Activated CD4-positive, alpha-beta T cell treated with anti-CD3 and anti-CD28 coated beads, Interleukin-2, amount 50 U/mL, for 48 hours (primary cell): ENCODE results near the gene KCNJ10.

Experiments
- DNase-seq, 2 experiments: peaks; one replicate each; pipeline ENCODE4 v3.0.0-alpha.2; 2020

Gene KCNJ10

DNA sequence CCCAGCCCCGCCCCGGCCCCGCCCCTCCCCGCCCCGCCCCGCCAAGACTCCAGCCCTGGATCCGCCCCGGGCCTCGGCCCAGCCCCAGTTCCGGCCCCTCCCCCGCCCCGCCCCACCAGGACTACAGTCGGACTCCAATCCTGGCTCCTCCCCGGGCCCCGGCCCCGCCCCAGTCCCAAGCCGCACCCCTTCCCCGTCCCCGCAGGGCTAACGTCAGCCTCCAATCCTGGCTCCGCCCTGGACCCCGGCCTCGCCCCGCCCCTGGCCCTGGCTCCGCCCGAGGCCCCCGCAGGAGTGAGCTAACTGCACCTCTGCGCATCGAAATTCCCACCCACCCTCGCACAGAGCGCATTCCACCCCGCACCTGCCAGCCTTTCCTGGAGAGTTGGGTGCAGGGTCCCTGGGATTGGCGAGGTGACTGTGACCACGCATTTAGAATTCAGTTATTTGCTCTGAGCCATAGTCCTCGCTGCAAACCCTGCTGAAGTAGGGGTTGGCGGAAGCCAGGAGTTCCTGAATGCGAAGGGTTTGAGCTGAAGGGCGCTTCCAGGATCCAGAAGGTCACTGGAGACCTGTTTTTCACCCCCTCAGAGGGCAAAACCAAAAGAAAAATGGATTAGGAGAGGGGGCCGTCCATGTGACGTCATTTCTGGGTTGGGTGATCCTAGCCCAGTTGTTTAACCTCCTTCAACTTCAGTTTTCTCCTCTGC is 29.0 kb upstream of the KCNJ10 start:
- peak; percentile 99 to 100 for DNase-seq

DNA sequence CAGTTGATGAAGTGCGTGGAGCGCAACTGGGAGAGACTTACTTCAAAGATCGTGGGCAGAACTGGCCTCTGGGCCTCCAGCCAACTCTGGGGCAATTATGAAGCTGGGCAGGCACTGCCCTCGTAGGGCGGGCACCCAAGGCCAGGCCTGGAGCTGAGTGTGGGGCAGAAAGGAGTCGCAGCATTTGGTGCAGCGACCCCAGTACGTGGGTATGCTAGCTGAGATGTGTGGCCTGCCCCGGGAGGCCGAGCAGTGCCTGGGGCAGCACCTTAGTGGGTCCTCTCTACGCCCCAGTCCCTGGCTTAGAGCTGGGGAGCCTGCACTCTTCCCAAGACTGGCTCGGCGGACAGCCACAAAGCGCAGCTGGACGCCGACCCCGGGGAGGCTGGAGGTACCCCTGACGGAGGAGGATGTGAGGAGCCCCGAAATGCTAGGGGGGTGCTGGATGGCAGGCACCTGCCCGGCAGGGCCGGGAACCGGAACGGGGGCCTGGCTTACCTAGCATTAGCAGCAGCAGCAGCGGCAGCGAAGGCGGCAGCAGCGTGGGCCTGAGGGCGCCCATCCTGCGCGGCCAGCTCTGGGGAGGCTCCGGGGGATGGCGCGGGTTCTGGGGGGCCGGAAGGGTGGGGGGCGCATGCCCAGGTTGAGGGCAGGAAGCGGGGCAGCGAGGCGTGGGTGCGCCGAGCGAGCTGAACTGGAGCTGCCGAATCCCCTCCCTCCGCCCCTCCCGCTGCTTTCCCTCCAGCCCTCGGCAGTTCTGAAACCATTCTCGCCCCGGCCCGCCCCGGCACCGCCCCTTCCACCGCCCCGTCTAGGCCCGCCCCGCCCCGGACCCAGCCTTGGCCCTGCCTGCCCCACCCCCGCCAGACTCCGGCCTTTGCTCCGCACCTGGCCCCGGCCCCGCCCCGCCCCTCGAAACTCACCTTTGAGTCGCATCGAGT is 28.2 kb upstream of the KCNJ10 start, which contains the start of gene IGSF8:
TSS of gene IGSF8 (minus strand) at position 709 of the 941 bp plus-strand sequence. CDS start at position 562, 147 bp downstream.
- peak; percentile 92 to 94 for DNase-seq

DNA sequence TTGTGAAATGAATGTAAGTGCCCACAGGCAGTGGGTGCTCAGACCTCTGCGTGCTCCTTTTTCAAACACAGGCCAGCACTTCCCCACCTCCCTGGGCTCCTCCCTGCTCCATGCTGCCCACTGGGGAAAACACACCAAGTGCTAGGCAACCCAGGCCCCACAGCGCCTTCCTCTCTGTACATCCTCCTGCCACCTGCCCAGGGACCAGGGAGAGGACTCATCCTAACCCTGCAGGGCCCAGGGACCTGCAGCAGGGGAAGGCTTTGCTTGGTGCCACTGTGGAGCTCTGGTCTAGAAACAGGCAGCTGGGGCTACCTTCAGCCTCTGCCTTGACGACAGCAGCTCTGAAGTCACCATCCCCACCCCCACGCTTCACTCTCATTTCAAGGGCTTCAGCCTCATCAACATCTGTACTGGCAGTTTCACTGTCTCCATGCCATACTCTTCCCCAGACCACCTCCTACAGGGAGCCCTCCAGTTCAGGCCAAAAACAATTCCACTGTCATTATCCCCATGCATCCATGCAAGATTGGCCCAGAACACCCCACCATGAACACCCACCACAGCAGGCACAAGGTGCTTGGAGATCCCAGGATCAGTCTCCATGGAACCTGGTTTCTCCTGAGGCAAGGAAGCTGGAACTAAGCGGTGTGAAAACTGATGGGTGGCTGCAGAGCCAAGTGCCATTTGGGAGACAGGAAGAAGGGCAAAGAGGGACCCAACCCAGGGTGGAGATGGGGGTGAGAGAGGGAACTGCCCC is 27.4 kb upstream of the KCNJ10 start:
- DNase-seq = peak; percentile 45 to 52

- peak in 1 of 2 experiments; percentile 19 for DNase-seq
Measured at GRCh38 chr1:160096274-160097116, 26.5 kb upstream of the KCNJ10 start.

DNA sequence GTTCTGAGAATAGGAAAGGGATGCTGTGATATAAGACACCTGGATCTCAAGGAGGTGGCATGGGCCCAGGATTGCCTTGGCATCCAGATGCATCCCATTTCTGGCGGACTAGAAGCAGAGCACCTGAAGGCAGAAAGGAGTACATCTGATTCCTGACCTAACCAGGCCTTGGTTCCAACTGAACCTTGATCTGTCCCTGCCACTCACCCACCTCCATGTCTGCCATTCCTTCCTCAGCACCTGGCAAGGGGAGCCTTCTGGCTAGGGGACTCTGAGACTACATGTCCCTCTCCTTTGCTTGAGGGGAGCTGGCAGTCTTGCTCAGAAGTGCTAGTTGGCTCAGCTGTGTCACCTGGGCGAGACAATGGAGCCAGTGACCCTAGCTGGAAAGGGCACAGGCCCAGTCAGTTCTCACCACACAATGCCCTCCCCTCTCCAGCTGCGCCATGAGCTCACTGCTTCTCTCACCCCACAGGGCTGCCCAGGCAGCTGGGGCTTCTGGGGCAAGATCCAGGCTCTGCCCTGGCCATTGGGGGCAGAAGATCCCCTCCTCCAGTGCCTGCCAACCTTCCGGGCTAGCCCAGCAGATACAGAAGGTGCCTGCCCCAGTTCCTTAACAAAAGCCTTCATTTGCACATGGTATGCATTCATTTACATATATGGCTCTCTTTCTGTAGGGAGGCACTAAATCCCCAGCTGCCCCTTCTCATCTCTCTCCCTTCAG is 25.6 kb upstream of the KCNJ10 start:
- DNase-seq = no peak

- DNase-seq = no peak
Measured at GRCh38 chr1:160094806-160095205, 24.8 kb upstream of the KCNJ10 start.

GRCh38 chr1:160094291-160094625 is 24.3 kb upstream of the KCNJ10 start:
- no peak for DNase-seq

GRCh38 chr1:160093624-160094290 is 23.8 kb upstream of the KCNJ10 start:
- no peak for DNase-seq

DNA sequence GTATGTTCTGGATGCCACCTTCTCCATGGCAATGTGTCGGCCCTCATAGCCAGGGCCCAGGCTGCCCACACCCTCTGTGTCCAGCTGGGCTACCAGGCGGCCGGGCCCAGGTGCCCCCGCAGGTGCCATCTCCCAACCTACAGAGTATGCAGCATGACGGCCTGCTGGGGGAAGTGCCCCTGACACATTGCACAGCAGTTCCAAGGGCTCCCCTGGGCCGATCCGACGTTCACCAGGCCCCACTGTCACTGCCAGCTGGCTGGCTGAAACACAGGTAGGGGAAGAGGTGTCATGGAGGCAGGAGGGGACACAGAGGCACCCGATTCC is 23.1 kb upstream of the KCNJ10 start:
- DNase-seq = no peak

DNA sequence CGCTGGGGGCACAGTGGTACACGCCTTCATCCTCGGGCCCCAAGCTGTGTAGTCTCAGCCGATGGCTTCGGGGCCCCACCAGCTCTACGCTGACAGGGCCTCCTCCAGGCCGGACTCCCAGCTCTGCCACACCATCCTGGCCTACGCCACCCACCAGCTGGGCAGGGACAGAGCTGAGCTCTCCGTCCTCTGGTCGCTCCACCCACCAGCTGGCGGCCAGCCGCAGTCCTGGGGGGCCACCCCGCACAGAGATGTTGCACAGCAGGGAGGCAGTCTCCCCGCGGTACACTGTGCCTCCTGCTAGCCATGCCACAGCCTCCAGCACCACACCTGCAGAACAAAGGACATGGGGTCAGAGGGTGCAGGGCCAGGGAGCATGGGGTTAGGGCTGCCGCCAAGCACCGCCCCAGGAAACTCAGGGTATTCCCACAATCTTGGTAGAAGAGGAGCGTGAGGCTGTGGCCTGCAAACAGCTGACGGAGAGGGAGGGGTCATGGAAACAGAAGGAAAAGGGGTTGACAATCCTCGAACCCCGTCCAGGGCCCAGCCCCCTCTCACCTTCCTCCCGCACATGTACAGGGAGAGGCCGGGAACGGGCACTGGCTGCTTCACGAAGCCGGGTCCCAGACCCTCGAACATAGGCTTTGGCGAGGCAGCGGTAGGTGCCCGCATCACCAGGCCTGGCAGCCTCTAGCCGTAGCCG is 22.6 kb upstream of the KCNJ10 start:
- no peak for DNase-seq

GRCh38 chr1:160091666-160092223 is 21.8 kb upstream of the KCNJ10 start:
- no peak for DNase-seq

DNA sequence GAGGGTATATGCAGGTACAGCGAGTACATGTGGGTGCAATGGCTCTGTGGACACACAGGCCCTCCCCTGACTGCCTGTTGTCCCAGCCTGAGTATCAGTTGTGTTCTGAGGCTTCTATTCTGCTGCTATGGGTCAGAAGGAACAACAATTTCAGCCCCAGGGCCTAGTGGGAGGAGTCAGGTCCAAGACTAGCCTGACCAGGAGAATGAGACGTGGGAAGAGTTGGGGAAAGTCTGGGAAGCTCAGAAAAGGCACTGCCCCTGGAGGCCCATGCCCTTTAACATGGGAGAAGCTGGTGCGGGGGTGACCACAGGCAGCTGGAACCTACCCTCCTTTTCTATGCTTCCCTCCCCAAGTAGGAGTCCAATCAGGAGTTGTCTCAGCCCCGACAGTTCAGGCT is 20.8 kb upstream of the KCNJ10 start:
- no peak for DNase-seq

GRCh38 chr1:160089883-160090282 is 19.9 kb upstream of the KCNJ10 start:
- no peak for DNase-seq

DNA sequence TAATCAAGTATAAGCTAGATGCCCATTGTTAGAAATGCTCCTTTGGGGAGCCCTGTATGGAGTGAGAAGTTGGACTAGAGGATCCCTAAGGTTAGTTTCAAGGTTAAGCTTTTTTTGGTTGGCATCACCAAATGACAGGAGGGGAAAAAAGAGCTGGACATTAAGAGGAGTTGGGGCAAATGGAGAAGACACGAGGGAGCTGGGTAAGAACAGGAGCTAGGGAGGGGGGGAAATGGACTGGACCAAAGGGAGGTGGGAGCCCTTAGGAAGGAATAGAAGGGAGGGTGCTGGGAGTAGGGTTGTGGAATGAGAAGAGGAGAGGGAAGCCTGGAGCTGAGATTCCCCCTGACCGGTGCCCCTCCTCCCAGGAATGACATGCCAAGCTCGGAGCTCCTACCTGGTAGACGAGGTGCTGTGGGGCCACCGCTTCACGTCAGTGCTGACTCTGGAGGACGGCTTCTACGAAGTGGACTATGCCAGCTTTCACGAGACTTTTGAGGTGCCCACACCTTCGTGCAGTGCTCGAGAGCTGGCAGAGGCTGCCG is 17.2 kb upstream of the KCNJ10 start:
- DNase-seq = no peak

DNA sequence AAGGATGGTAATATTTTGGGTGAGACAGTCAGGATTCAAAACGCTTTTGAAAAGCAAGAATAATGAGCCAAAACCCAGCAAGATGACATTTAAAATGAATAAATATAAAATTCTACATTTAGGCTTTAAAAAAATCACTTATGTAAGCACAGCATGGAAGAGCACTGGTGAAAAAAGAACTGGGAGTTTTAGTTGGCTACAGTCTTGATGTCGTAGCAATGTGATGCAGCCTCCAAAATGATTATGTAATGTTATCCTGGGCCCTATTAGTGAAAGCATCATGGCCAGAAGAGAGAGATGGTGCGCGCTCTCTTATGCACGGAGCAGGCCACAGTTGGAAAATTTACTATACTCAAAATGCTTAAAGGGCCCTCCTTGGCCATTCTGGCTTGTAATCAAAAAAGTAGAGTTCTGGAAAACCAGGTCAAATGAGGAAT is 16.5 kb upstream of the KCNJ10 start:
- DNase-seq = no peak

GRCh38 chr1:160085686-160086455 is 15.9 kb upstream of the KCNJ10 start:
- DNase-seq = peak; percentile 83 to 87

DNA sequence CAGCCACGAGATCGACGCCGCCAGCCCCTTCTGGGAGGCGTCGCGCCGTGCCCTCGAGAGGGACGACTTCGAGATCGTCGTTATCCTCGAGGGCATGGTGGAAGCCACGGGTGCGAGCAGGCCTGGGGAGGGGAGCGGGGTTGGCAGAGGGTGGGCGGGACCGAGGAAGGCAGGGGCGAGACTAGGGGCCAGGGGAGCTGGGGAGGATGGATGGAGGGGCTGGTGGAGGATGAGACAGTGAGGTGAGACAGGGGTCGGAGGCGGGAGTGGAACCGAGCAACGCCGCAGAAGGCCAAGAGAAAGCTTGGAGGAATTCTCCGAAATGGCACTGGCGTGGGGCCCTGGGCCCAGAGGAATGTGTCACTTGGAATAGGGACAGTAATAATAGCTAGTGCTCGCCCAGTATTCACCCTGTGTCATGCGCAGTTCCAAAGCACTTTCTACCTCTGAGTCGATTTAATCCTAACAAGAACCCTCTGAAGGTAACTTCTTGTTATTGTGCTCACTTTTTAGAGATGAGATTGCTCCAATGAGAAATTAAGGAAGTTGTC is 14.9 kb upstream of the KCNJ10 start:
- no peak for DNase-seq

- peak; percentile 77 to 82 for DNase-seq
Measured at GRCh38 chr1:160083968-160084770, 14.2 kb upstream of the KCNJ10 start.
